Measurements from ENCODE around the gene KXD1.

KXD1 gene

GRCh38 chr19:18557411-18558201 lies at the start of gene KXD1:
Gene KXD1 (plus strand): TSS chr19:18557870. CDS start chr19:18562057, 4,187 bp downstream.
- peaks cover 3% of the 10 kb centered on the region for H3K4me1 ChIP-seq (ENCODE audit: control insufficient read depth, insufficient read depth, low read length)
- H3K9me3 ChIP-seq (ENCODE audit: control insufficient read depth, insufficient read depth, low read length): no peaks in the 10 kb centered on the region
- H3K4me3 ChIP-seq (ENCODE audit: low read depth, low read length): peak within 1 kb of the TSS; percentile 60
- peaks cover 6% of the 10 kb centered on the region for H3K36me3 ChIP-seq (ENCODE audit: control insufficient read depth, insufficient read depth, low read length)
- H3K9ac ChIP-seq (ENCODE audit: low read depth, low read length): peak within 1 kb of the TSS; percentile 1
- H3K27me3 ChIP-seq (ENCODE audit: control insufficient read depth, insufficient read depth, low read length): no peaks in the 10 kb centered on the region

- H3K4me3 ChIP-seq (ENCODE audit: low read depth, low read length): no peak overlapping the region
- H3K9ac ChIP-seq (ENCODE audit: low read depth, low read length): no peak overlapping the region
- no peaks in the 10 kb centered on the region for H3K27me3 ChIP-seq (ENCODE audit: control insufficient read depth, insufficient read depth, low read length)
- H3K36me3 ChIP-seq (ENCODE audit: control insufficient read depth, insufficient read depth, low read length): no peaks in the 10 kb centered on the region
- no peaks in the 10 kb centered on the region for H3K4me1 ChIP-seq (ENCODE audit: control insufficient read depth, insufficient read depth, low read length)
- no peaks in the 10 kb centered on the region for H3K9me3 ChIP-seq (ENCODE audit: control insufficient read depth, insufficient read depth, low read length)
Observed at GRCh38 chr19:18508585-18508984, 49.1 kb upstream of the KXD1 start.

GRCh38 chr19:18510216-18510615 lies 47.5 kb upstream of the KXD1 start:
- Histone ChIP-seq H3K27me3 (ENCODE audit: control insufficient read depth, insufficient read depth, low read length) (no peaks in the 10 kb centered on the region), H3K9ac (ENCODE audit: low read depth, low read length) (no peak overlapping the region), H3K9me3 (ENCODE audit: control insufficient read depth, insufficient read depth, low read length) (no peaks in the 10 kb centered on the region), H3K4me1 (ENCODE audit: control insufficient read depth, insufficient read depth, low read length) (no peaks in the 10 kb centered on the region), H3K36me3 (ENCODE audit: control insufficient read depth, insufficient read depth, low read length) (no peaks in the 10 kb centered on the region), H3K4me3 (ENCODE audit: low read depth, low read length) (no peak overlapping the region)

- no peaks in the 10 kb centered on the region for H3K27me3 ChIP-seq (ENCODE audit: control insufficient read depth, insufficient read depth, low read length)
- no peaks in the 10 kb centered on the region for H3K9me3 ChIP-seq (ENCODE audit: control insufficient read depth, insufficient read depth, low read length)
- H3K4me1 ChIP-seq (ENCODE audit: control insufficient read depth, insufficient read depth, low read length): no peaks in the 10 kb centered on the region
- no peak overlapping the region for H3K9ac ChIP-seq (ENCODE audit: low read depth, low read length)
- H3K4me3 ChIP-seq (ENCODE audit: low read depth, low read length): no peak overlapping the region
- no peaks in the 10 kb centered on the region for H3K36me3 ChIP-seq (ENCODE audit: control insufficient read depth, insufficient read depth, low read length)
Observed at GRCh38 chr19:18513868-18514267, 43.8 kb upstream of the KXD1 start.

GRCh38 chr19:18514800-18515682 lies 42.6 kb upstream of the KXD1 start:
- H3K9ac ChIP-seq (ENCODE audit: low read depth, low read length): no peak overlapping the region
- no peak overlapping the region for H3K4me3 ChIP-seq (ENCODE audit: low read depth, low read length)
- H3K9me3 ChIP-seq (ENCODE audit: control insufficient read depth, insufficient read depth, low read length): no peaks in the 10 kb centered on the region
- H3K36me3 ChIP-seq (ENCODE audit: control insufficient read depth, insufficient read depth, low read length): no peaks in the 10 kb centered on the region
- peaks cover 4% of the 10 kb centered on the region for H3K4me1 ChIP-seq (ENCODE audit: control insufficient read depth, insufficient read depth, low read length)
- H3K27me3 ChIP-seq (ENCODE audit: control insufficient read depth, insufficient read depth, low read length): no peaks in the 10 kb centered on the region

GRCh38 chr19:18515959-18516358 lies 41.7 kb upstream of the KXD1 start:
- Histone ChIP-seq H3K36me3 (ENCODE audit: control insufficient read depth, insufficient read depth, low read length) (no peaks in the 10 kb centered on the region), H3K4me3 (ENCODE audit: low read depth, low read length) (no peak overlapping the region), H3K9me3 (ENCODE audit: control insufficient read depth, insufficient read depth, low read length) (no peaks in the 10 kb centered on the region), H3K9ac (ENCODE audit: low read depth, low read length) (no peak overlapping the region), H3K4me1 (ENCODE audit: control insufficient read depth, insufficient read depth, low read length) (peaks cover 5% of the 10 kb centered on the region), H3K27me3 (ENCODE audit: control insufficient read depth, insufficient read depth, low read length) (no peaks in the 10 kb centered on the region)

GRCh38 chr19:18517606-18518005 lies 40.1 kb upstream of the KXD1 start:
- H3K36me3 ChIP-seq (ENCODE audit: control insufficient read depth, insufficient read depth, low read length): no peaks in the 10 kb centered on the region
- H3K9ac ChIP-seq (ENCODE audit: low read depth, low read length): no peak overlapping the region
- peaks cover 5% of the 10 kb centered on the region for H3K4me1 ChIP-seq (ENCODE audit: control insufficient read depth, insufficient read depth, low read length)
- no peak overlapping the region for H3K4me3 ChIP-seq (ENCODE audit: low read depth, low read length)
- no peaks in the 10 kb centered on the region for H3K9me3 ChIP-seq (ENCODE audit: control insufficient read depth, insufficient read depth, low read length)
- H3K27me3 ChIP-seq (ENCODE audit: control insufficient read depth, insufficient read depth, low read length): no peaks in the 10 kb centered on the region

GRCh38 chr19:18518639-18519038 lies 39.0 kb upstream of the KXD1 start:
- Histone ChIP-seq H3K9me3 (ENCODE audit: control insufficient read depth, insufficient read depth, low read length) (no peaks in the 10 kb centered on the region), H3K36me3 (ENCODE audit: control insufficient read depth, insufficient read depth, low read length) (no peaks in the 10 kb centered on the region), H3K4me3 (ENCODE audit: low read depth, low read length) (no peak overlapping the region), H3K27me3 (ENCODE audit: control insufficient read depth, insufficient read depth, low read length) (no peaks in the 10 kb centered on the region), H3K4me1 (ENCODE audit: control insufficient read depth, insufficient read depth, low read length) (peaks cover 5% of the 10 kb centered on the region), H3K9ac (ENCODE audit: low read depth, low read length) (no peak overlapping the region)

GRCh38 chr19:18519962-18520847 lies 37.5 kb upstream of the KXD1 start:
- Histone ChIP-seq H3K9me3 (ENCODE audit: control insufficient read depth, insufficient read depth, low read length) (no peaks in the 10 kb centered on the region), H3K9ac (ENCODE audit: low read depth, low read length) (peak overlapping the region; percentile 19), H3K36me3 (ENCODE audit: control insufficient read depth, insufficient read depth, low read length) (no peaks in the 10 kb centered on the region)

GRCh38 chr19:18520848-18521691 lies 36.6 kb upstream of the KXD1 start:
- Histone ChIP-seq H3K4me3 (ENCODE audit: low read depth, low read length) (peak overlapping the region; percentile 89), H3K36me3 (ENCODE audit: control insufficient read depth, insufficient read depth, low read length) (no peaks in the 10 kb centered on the region), H3K4me1 (ENCODE audit: control insufficient read depth, insufficient read depth, low read length) (peaks cover 5% of the 10 kb centered on the region), H3K9ac (ENCODE audit: low read depth, low read length) (peak overlapping the region; percentile 90), H3K9me3 (ENCODE audit: control insufficient read depth, insufficient read depth, low read length) (no peaks in the 10 kb centered on the region), H3K27me3 (ENCODE audit: control insufficient read depth, insufficient read depth, low read length) (no peaks in the 10 kb centered on the region)

More at GRCh38 chr19:18519962-18520847, 37.5 kb upstream of the KXD1 start:
- Histone ChIP-seq H3K4me3 (ENCODE audit: low read depth, low read length) (peak overlapping the region; percentile 89), H3K4me1 (ENCODE audit: control insufficient read depth, insufficient read depth, low read length) (peaks cover 5% of the 10 kb centered on the region), H3K27me3 (ENCODE audit: control insufficient read depth, insufficient read depth, low read length) (no peaks in the 10 kb centered on the region)
